PC-9 (cell line): ENCODE results near the gene UBE2E2.

ENCODE experiments used
- EZH2 ChIP-seq: fragments of 200-600 bp; sonication (generic); IDR thresholded peaks from 2 replicates; pipeline ENCODE4 v1.8.0; 2017; ENCODE audit warnings: antibody characterized with exemption, low read depth
- TF ChIP-seq, protein P1 (sequence below): fragments of 200-600 bp; sonication (generic); conservative IDR thresholded peaks from 2 replicates; pipeline ENCODE4 v1.6.1; 2017; ENCODE audit warnings: mixed run types, antibody characterized with exemption, mild to moderate bottlenecking, moderate library complexity

DNA sequence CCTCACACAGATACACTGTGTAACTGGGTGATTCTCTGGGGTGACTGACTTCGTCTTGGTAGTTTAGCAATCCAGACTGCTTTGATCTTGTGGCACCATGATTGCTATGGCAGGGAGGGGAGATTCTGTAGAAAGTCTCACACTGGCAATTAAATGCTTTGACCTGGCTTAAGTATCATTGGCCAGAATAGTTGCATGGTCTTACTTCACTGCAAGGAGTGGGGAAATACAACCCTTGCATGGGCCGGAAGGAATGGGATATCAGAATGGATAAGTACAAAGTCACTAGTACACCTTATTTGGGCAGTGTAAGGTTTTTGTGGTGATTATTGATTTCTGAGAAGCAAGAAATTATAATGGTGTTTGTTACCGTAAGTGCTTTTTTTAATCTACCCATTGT is 153.8 kb downstream of the UBE2E2 start:
- TF ChIP-seq, protein P1, sequence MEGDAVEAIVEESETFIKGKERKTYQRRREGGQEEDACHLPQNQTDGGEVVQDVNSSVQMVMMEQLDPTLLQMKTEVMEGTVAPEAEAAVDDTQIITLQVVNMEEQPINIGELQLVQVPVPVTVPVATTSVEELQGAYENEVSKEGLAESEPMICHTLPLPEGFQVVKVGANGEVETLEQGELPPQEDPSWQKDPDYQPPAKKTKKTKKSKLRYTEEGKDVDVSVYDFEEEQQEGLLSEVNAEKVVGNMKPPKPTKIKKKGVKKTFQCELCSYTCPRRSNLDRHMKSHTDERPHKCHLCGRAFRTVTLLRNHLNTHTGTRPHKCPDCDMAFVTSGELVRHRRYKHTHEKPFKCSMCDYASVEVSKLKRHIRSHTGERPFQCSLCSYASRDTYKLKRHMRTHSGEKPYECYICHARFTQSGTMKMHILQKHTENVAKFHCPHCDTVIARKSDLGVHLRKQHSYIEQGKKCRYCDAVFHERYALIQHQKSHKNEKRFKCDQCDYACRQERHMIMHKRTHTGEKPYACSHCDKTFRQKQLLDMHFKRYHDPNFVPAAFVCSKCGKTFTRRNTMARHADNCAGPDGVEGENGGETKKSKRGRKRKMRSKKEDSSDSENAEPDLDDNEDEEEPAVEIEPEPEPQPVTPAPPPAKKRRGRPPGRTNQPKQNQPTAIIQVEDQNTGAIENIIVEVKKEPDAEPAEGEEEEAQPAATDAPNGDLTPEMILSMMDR: no peak
- no peak for TF ChIP-seq EZH2
